ENCODE results near the gene PAX8. TPM values are rescaled to one million over a fixed set of nuclear protein-coding genes. Genes with fewer than 3 reads are reported as not detected.

The PAX8 gene
- total RNA-seq, 3 donors from 2014 or later = under 0.01 to 2.6 (median 1.0) TPM

GRCh38 chr2:113263546-113263945 is 15.2 kb downstream of the PAX8 start:
- intact Hi-C loops (cut with DNase I; ENCODE audit: low total_unique reads) = no loop called here
- no peaks in the 10 kb centered on the region for H3K36me3 ChIP-seq

GRCh38 chr2:113260991-113261390 is 17.7 kb downstream of the PAX8 start:
- DNase-seq (ENCODE audit: low spot score in 2 of 2) = no peak
- Histone ChIP-seq H3K27me3 (no peaks in the 10 kb centered on the region), H3K27ac (no peak overlapping the region), H3K9me3 (no peaks in the 10 kb centered on the region), H3K36me3 (no peaks in the 10 kb centered on the region), H3K4me3 (no peak overlapping the region), H3K4me1 (no peaks in the 10 kb centered on the region)
- intact Hi-C loops (cut with DNase I; ENCODE audit: low total_unique reads) = no loop called here
- TF ChIP-seq CTCF (IDR thresholded peaks at IDR 0.05) = no peak
- no peak for TF ChIP-seq POLR2AphosphoS5 (IDR thresholded peaks at IDR 0.05)
- TF ChIP-seq POLR2A (IDR thresholded peaks at IDR 0.05) = no peak

More at GRCh38 chr2:113263546-113263945, 15.2 kb downstream of the PAX8 start:
- Histone ChIP-seq H3K27ac (no peak overlapping the region), H3K27me3 (no peaks in the 10 kb centered on the region), H3K9me3 (no peaks in the 10 kb centered on the region), H3K4me1 (no peaks in the 10 kb centered on the region), H3K4me3 (no peak overlapping the region)
- TF ChIP-seq POLR2A (IDR thresholded peaks at IDR 0.05) = no peak
- no peak for TF ChIP-seq CTCF (IDR thresholded peaks at IDR 0.05)
- no peak for TF ChIP-seq POLR2AphosphoS5 (IDR thresholded peaks at IDR 0.05)
- DNase-seq (ENCODE audit: low spot score in 2 of 2) = no peak

GRCh38 chr2:113258471-113259147 is 20.1 kb downstream of the PAX8 start:
- no peaks in the 10 kb centered on the region for H3K27me3 ChIP-seq
- no peaks in the 10 kb centered on the region for H3K4me1 ChIP-seq
- H3K27ac ChIP-seq = no peak overlapping the region
- no peak overlapping the region for H3K4me3 ChIP-seq
- no peaks in the 10 kb centered on the region for H3K9me3 ChIP-seq
- no peak for TF ChIP-seq POLR2A (IDR thresholded peaks at IDR 0.05)
- no peak for TF ChIP-seq POLR2AphosphoS5 (IDR thresholded peaks at IDR 0.05)
- no peak for TF ChIP-seq CTCF (IDR thresholded peaks at IDR 0.05)
- intact Hi-C loops (cut with DNase I; ENCODE audit: low total_unique reads) = no loop called here
- DNase-seq (ENCODE audit: low spot score in 2 of 2) = no peak
- no peaks in the 10 kb centered on the region for H3K36me3 ChIP-seq

- Histone ChIP-seq H3K27ac (no peak overlapping the region), H3K4me1 (no peaks in the 10 kb centered on the region), H3K27me3 (no peaks in the 10 kb centered on the region), H3K9me3 (no peaks in the 10 kb centered on the region), H3K4me3 (no peak overlapping the region), H3K36me3 (no peaks in the 10 kb centered on the region)
- TF ChIP-seq POLR2A (IDR thresholded peaks at IDR 0.05) = no peak
- no peak for TF ChIP-seq CTCF (IDR thresholded peaks at IDR 0.05)
- no peak for TF ChIP-seq POLR2AphosphoS5 (IDR thresholded peaks at IDR 0.05)
- intact Hi-C loops (cut with DNase I; ENCODE audit: low total_unique reads) = no loop called here
- no peak for DNase-seq (ENCODE audit: low spot score in 2 of 2)
Measured at GRCh38 chr2:113257516-113258264, 21.0 kb downstream of the PAX8 start.
